HG03139 (cell line): ENCODE data around the gene SMAD2.
"Not testable (repeated sequence)": the region's sequence is repeated elsewhere in the genome, so short reads cannot be mapped to it uniquely, and the experiment has no call there.

Experiments used
- ATAC-seq: cut with Tn5 transposase; IDR thresholded peaks from one replicate; pipeline ENCODE4 v1.9.1; 2021; ENCODE audit not compliant: unreplicated experiment

SMAD2 gene

DNA sequence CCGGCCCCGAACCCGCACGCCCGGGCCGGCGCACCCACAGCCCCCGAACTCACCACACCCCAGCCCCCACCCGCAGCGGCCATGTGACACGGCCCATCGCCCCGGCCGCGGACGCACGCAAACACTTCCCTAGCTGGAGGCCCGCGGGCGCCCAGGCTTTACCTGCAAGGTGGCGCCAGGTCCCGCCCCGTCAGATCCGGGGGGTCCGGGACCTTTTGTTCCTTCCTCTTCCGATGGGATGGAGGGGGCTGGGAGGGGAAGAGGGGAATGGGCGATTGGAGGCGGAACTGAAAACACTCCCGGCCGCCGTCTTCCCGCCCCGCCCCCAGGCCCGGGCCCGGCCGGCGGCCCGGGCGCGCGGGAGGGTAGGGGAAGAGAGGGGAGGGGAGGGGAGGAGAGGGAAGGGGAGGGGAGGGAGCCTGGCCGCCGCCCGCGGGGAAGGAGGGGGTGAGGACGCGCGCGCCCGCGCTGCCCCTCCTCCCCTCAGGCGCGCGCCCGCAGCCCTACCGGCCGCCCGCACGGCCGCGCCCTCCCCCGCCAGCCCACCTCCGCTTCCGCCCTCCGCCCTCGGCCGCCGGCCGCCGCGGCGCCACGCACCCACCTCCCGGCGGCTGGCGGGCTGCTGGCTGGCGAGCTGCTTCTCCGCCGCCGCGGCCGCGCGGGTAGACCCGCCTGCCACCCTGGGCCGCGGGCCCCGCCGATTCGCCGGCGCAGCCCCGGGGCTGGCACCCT lies at the start of gene SMAD2:
Gene SMAD2, minus strand, starts transcription at position 461 of the 732 bp plus-strand sequence. CDS start 33,903 bp downstream, outside the sequence.
- ATAC-seq = peak; percentile 46

DNA sequence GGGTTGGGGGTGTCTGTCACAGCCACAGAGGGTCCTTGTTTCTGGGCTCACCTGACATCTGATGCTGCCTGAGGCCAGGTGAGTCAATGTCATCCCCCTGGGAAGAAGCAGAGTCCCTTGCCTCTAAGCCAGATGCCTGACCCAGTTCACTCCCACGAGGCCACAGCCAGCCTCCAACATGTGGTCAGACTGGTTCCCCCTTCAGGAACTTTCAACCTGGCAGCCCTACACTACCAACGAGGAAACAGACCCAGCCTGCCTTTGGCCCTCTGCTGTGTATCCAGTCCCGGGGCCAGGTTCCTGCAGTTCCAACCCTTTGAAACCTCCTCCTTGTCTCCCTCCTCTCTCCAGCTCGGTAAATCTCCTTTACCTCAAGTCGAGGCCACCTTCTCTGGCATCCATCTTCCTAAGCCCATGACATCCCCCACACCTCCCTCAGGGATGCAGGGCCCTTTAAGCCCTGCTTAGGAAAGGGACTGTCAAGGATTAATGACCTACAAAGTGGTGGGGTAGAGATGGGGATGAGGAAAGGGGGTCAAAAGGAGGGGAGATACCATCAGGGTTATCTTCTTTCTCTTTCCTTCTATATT lies 49.2 kb upstream of the SMAD2 start:
- no peak for ATAC-seq

DNA sequence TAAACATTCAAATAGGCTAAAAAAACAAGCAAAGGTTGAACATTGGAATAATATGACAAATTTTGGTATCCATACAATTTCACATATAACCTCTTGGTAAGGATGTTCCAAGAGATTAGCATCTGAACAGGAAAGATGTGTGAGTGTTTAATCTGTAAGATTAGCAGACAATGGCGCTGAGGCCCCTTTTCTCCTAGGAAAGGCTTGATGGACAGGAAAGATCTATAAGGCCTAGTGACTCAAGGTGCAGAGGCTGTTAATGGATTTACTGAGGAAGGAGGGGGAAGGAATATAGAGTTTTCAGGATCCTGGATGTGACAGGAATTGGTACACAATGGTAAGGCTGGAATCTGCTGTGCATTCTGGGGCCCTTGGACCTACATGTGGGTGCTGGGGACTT lies 48.1 kb upstream of the SMAD2 start:
- ATAC-seq = no peak

DNA sequence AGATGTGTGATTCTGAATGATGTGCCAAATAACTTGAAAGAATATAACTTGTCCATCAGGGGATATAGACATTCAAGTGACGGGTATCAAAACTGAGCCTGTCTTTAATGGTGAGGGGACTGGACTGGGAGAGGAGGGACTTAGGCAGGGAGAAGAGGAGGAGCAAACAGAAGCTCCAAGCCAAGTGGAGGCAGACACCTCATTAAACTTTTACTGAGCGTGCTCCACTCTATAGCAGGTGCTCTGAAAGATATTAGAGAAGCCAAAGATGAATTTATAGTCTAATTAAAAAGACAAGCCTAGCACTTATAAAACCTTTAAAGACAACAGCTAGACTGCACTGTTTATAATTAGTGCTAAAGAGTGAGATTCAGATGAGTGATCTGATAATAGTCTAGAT lies 47.7 kb upstream of the SMAD2 start:
- no peak for ATAC-seq

DNA sequence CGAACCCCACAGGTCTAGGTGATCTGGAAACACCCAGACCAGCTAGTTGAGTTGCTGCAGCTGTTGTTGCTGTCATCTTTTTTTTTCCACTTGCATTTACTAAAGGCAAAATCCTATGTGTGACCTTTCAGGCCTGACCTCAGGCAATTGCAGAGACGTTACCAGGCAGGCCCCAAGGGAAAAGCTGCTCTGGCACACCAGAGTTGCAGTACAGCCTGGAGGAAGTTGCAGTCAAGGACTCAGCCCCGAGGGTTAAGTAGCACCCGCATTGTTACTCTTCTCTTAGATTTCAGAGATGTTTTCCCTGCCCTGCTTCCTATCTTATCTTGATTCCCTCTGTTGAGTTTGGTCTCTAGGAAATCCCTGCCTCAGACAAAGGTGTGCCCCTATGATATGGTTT lies 45.2 kb upstream of the SMAD2 start:
- ATAC-seq = no peak

DNA sequence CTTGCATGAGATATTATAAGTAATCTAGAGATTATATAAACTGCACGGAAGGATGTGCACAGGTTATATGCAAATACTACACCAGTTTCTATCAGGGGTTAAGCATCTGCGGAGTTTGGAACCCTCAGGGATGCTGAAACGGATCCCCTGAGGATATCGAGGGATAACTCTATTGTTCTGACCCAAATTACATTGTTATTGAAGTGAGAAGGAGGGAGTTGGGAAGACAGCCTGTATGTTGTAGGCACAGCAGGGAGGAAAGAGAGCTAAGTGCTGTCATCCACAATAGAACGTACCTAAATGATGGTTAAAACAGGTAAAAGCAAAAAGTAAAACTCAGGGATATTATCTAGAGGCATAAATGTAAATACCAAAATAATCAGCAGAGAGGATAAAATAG lies 44.6 kb upstream of the SMAD2 start:
- no peak for ATAC-seq

DNA sequence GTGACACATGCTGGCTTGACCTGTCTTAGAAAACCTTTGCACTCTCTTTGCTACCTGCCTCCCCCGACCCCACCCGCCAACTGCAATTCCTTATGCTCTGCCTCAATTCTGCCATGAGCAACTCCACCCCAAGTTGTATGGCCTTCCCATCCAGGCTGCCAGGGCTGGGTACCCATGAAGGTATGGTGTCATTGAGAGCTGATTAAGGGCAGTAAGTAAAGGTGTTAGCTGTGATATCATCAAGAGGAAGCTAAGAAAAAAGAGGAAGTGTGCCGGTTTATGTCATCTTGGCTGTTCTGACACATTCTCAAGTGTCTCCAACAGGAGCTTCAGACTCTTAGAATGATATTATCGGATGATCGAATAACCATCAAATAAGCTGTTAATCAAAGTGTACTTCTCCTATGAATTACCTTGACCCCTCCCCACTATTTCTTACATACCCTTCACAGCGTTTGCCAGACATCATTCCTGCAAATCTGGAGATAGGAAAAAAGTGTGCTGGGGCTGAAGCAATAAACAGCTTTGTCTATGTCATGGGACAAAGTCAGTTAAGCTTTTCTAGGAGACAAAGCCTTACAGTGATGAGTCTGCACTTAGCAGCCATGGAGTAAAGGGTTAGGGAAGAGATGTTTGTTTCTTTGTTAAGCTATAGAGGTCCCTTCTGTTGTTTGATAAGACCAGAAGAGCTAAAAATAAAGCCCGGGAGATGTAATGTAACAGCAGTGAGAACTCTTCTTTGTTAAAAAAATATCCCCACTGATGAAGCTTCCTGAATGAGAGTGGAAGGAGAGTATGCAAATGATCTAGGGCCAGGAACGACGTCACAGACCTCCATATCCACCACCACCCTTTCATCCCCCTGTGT lies 40.4 kb upstream of the SMAD2 start:
- no peak for ATAC-seq

DNA sequence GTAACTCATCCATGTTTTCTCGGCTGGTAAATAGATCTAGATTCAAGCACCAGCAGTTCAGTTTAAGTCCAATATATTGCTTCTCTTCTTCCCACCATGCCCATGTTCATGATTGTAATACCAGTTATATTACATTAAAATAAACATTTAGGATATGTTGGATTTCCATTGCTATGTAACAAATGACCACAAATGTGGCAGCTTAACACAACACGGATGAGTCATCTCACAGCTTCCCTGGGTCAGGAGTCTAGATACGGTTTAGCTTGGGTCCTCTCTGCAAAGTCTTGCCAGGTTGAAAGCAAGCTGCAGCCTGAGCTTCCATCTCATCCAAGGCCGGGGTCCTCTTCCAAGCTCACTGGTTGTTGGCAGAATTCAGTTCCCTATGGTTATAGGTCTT lies 39.4 kb upstream of the SMAD2 start:
- ATAC-seq = no peak

DNA sequence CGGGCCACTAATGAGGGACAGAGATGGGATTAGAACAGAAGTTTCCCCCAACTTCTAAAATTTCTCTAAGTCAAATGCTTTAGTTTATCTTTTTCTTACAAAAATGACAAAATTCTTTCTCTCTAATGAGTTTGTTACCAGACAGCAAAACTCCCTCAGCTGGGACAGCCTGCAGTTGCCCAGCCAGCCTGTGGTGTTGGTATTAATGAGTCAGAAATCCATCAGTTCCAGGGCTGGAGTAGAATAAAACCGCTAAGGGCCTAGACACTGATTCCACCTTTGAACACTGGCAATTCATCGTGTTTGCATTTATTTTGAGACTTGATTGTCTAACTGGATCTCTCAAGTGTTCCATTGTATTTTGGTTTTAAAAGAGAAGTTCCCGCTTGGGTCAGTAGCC lies 38.3 kb upstream of the SMAD2 start:
- ATAC-seq = no peak

DNA sequence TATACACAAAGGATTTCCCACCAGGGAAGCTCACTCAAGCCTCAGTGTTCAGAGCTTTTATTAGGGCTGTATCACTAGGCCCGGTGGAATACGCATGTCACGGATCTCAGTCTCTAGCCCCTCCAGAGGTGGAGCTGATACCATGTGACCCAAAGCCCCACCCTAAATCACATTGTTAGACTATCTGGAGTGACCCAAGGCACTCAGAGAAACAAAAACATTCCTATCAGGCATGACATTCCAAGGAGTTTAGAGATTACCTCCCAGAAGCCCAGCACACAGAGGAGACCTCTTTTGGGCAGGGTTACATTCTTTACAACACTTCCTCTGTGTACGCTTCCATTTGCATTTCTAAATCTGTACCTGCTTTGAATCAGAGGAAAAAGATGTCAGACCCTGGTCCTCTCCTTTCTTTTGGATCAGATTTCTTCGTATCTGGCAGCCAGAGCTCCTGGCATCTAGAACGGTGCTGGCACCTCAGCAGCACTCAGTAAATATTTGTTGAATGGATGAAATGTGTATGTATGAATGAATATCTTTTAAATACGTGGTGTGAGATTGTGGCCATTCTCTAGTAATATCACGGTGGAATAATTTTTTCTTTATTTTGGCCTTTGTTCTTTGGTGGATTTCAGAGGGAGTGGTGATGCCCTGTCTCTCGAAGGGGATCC lies 37.7 kb upstream of the SMAD2 start:
- ATAC-seq = no peak

DNA sequence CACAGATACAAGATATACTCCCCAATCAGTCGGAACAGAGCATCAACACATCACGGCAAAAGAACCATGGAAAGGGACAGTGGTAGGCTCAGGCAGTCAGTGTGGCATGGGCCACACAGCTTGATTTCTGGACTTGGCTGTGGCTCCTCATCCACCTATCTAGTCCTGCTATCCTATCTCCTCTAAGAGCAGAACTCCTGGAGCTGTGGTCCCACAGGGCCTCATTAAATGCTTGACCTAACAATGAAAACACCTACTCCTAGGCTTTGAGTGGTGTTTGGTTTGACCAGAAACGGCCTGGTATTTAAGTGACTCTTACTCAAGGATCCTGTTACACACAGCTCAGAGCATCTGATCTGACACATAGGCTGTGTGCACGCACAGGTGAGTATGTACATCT lies 33.6 kb upstream of the SMAD2 start:
- ATAC-seq = no peak

DNA sequence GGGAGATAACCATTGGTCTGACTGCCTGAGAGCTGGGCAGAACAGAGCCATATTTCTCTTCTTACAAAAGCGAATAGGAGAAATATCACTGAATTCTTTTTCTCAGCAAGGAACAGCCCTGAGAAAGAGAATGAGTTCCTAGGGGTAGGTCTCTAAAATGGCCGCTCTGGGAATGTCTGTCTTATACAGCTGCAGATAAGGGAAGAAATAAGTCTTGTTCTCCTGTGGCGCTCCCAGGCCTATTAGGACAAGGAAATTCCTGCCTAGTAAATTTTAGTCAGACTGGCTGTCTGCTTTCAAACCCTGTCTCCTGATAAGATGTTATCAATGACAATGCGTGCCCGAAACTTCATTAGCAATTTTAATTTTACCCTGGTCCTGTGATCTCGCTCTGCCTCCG lies 30.5 kb upstream of the SMAD2 start:
- ATAC-seq = not testable (repeated sequence)

DNA sequence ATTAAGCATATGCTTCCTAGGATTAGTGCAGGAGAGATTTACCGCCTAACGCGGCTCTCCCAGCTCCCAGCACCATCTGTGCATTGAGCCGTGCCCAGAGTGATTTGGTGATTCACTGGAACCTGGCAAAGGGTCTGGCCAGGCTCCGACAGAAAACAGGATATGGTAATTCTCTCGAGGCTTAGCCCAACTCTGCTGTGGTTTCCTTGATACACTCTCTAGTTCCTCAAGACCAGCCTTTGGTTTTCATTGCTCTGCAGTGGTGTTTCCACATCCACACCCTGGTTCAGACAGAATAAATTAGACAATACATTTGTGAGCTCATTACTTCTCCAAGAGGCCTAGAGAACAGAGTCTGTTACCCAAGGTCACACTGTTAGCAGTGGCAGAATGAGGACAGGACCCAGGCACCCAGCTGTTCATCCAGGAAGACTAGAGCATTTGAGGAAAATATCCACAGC lies 23.0 kb upstream of the SMAD2 start:
- peak; percentile 88 for ATAC-seq

DNA sequence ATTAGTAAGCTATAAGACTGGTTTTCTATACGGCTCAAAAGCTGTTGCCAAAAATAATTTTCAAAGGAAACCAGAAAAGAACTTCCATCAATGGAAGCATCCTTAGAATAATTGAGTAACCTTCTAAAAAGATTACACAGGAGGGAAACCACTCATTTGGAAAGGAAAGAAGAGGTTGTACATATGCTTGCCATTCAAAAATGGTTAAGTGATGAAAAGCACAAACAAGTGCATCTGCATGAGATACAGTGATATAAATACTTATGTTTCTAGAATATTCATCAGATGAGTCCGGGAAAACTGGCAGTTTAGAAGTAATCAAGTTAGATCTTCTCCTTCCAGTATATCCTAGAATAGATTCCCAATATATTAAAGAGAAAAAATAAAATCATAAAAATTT lies 20.1 kb upstream of the SMAD2 start:
- no peak for ATAC-seq

DNA sequence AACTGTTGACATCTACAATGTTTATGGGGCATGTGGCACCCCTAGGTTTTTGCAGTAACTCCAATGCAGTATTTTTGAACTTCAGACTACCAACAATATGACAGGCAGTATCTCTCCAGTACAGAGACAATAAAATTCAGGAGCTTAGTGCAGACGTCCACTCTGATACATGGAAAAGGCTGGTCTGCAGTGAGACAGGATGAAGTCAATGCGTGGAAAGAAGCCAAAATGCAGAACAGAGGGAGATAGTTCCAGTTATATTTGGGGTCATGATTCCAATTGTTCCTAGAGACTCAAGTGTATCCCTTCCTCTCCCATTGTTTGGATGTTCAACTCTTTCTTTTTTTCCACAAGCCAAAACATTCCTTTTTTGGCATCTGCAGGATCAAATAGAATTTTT lies 18.7 kb upstream of the SMAD2 start:
- no peak for ATAC-seq

DNA sequence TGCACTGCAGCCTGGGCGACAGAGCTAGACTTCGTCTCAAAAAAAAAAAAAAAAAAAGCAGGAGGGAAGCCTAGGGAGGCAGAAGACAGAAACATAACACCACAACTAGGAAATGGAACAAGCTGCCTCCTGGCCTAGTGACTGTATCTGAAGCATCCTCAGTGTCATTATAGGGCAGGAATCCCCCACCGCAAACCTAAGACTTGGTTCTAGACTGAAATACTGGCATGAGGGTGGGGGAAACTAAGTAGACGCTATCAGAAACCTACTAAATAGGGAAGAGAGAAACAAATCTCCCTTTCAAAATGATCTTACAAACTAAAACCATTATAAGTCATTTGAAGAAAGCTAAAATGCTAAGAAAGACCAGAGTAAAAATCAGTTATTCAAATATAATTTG lies 16.4 kb upstream of the SMAD2 start:
- no peak for ATAC-seq

DNA sequence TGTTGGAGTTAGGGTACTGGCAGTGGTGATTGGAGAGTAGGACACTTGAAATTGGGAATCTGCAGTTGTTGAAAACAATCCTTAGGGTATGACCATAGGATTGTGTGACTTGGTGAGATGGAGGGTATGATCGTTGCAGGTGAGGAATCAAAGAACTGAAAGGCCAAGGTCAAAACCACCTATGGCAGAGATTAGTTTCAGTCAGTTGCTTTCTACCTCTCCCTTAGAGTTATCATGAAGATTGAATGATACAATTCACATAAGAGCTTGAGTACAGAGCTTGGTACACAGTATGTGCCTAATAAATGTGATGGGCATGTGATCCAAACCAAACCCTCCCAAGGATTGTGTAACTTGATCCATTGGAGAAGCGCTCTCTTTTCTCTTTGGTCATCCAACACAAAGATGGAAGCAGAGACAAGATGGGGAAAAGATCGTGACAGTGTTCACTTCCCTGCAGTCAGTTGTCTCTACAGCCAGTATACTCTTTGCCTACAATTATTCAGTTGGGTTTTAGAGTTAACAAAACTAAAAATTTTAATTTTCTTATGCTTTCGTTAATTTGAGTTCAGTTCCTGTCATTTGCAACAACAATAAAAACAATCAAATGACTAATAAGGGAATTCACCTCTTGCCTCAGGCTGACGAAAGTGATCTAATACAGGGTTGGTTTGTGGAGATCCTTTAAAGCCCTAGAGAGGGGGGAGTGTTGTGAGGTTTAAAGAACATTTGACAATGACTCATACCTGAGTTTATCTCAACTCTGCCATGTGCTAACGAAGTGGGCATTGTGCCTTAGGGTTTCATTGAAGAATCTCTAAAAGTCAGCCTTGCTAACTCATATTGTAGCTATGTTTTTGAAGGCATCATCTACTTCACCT lies 14.8 kb upstream of the SMAD2 start:
- no peak for ATAC-seq

DNA sequence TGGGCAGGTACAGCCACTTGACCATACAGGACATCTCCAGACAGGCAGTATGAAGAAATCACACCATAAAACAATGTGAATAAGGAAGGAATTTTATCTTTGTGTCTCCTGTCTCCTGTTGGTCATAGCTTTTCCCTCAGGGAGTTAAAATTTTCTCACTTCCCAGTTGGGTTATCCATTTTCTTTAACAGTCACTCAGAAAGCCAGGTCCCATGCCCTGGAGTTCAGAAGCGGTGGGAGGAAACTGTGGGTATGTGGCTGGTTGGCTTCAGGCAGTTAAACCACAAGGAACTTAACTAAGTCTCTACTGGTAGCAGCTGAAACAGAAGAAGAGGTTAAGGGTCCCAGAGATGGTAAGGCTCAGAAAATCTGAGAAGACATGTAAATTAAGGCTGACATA lies 6.5 kb upstream of the SMAD2 start:
- ATAC-seq = no peak

DNA sequence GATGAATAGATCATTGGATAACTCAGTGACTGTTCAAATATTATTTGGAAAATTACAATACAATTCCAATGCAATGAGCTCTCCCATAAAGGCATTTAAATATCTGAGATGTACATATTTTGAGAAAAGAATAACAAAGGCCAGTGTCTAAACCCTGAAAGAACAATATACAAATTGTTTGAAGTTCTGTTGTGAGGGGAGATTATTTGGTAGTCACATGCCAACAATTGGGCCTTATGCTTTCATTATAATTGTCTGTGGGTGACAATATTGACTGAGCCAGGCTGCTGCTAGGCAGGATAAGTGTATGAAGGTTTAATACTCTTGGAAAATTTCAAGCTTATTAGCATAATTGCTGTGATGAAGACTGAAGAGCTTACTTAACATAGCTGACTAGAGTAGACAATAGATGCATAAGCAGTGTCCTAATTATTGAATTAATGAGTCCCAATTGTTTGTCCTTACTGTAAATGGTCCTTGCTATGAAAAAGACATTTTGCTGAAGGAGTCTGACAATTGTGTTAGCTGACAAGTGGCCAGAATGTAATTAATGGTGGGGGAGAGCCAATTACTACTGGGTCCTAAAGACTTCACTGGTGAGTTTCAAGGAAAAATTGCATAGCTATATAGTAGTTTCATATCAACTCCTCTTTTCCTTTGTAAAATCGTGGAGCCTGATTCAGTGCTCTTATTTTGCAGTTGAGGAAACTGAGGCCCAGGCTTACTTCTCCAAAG lies 5.0 kb upstream of the SMAD2 start:
- no peak for ATAC-seq

DNA sequence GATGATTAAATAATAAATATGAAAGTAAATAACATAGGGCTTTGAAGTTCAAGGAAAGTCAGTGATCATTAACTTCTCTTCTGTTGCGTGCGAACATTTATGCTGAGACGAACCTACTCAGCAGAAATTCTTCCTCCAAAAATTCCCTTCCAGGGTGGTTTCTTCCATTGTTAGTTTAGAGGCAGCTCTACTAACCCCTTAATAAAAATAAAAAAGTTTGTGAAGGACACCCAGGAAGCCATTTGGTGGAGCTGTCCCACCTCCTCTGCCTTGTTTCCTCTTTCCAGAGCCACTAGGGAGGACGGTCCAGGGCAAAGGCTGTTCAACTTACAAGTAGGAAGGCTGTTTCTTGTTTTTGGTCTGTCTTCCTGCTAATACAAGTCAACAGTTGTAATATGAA lies 2.1 kb upstream of the SMAD2 start:
- no peak for ATAC-seq
